Activated gamma-delta T cell treated with Interleukin-2 at 50 U/mL for 16 hours (primary cell): ENCODE measurements around the gene AKAP13.
"Not testable (repeated sequence)": the region's sequence is repeated elsewhere in the genome, so short reads cannot be mapped to it uniquely, and the experiment has no call there.

Experiments used
- DNase-seq: peaks from one replicate; pipeline ENCODE4 v3.0.0-alpha.2; 2020

The AKAP13 gene

GRCh38 chr15:85782064-85782463 is 401.7 kb downstream of the AKAP13 start:
- no peak for DNase-seq

- no peak for DNase-seq
Measured at GRCh38 chr15:85785887-85786780, 405.7 kb downstream of the AKAP13 start.

DNA sequence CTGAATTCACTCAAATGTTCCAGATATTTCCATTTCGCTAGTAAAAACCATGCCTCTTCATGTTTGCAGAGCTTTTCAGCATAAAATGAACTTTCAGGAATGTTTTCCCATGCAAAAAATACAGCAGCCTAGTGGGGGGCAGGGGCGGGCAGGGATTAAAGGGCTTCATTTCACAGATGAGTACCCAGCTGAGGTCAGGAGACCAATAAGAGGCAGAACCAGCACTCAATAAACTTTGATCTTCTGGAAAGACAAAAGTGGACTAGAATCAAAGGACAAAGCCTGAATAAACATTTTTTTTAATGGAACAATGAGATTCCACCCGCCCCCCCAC is 406.3 kb downstream of the AKAP13 start:
- no peak for DNase-seq

- no peak for DNase-seq
Measured at GRCh38 chr15:85788771-85789495, 408.5 kb downstream of the AKAP13 start.

GRCh38 chr15:85789496-85789875 is 409.1 kb downstream of the AKAP13 start:
- no peak for DNase-seq

DNA sequence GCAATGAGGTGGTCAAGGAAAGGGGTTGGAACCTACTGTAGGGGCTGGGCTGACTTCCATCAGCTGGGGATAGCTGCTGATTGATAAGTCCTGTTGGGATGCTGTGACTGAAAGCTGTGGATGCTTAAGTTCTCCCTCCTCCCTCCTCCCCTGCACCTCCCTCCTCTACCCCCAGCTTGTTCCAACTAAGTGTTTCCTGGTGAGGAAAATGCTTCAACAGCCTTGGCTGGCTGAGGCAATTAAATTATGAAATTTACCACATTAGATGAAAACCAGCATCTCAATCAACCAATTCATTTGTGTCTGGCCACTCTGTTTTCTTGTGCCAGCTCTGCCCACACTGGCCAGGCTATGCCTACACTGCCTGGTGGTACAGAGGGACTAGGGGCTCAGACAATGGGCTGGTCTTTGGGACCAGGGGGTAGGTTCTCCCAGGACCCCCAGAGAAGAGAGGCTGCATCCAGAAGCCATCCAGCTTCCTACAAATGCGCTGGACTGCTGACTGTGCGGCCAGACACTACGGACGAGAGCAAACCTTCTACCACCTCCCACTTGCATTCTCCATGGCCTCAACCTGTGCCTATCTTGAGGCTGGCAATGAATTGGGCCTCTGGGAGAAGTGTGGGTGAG is 411.8 kb downstream of the AKAP13 start:
- DNase-seq = no peak

GRCh38 chr15:85792912-85793590 is 412.6 kb downstream of the AKAP13 start:
- DNase-seq = no peak

DNA sequence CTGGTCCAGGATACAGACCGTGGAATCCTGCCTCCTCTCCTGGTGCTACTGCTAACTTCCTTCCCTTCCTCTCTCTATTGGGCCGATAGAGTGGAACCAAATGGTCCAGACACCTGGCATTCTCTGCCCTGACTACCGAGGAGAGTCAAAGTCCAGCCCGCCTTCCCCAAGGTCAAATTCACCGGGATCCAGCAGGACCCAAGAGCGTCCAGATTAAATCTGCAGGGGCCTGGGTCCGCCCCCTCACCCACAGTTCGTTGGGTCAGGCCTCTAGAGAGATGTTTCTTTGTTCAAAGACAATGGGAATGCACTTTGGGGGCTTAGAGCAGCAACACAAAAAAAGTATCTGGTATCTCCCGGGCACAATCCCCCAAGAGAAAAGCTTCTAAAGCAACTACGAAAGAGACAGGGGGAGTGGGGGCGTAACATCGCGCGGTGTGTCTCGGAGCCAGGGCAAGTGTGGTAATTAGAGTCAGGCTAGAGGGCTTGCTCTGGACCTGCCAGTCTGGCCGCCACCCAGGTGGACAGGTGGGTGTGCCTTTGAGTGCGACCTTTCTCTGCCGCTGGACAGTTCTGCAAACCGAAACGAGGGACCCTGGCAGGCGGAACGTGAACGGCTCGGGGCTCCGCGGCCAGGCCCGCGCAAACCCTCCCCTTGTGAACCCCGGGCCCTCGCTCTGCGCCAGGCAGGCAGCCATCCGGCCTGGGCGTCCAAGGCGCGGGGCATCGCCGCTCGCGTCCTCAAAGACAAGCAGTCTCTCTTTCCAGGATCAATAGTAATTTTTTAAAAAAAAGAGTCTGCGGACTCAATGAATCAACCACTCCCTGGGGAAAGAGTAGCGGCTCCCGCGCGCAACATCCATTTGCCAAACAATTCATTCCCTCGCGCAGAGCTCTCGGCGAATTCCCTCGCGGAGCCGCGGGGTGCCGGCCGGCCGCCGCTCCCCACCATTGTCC is 413.5 kb downstream of the AKAP13 start:
- DNase-seq = peak; percentile 27

- peak; percentile 90 for DNase-seq
Measured at GRCh38 chr15:85794598-85795336, 414.4 kb downstream of the AKAP13 start, which contains the start of gene KLHL25. Gene KLHL25 (minus strand): TSS chr15:85794925. CDS start chr15:85769810, 25,115 bp downstream.

- DNase-seq = no peak
Measured at GRCh38 chr15:85795337-85796305, 415.2 kb downstream of the AKAP13 start.

DNA sequence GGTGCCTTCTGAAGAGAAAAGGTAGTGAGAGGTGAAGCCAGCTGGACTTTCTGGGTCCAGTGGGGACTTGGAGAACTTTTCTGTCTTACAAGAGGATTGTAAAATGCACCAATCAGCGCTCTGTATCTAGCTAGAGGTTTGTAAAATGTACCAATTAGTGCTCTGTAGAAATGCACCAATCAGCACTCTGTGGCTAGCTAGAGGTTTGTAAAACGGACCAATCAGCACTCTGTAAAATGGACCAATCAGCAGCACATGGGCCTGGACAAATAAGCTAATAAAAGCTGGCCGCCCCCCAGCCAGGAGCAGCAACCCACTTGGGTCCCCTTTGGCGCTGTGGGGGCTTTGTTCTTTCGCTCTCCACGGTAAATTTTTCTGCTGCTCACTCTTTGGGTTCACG is 416.0 kb downstream of the AKAP13 start:
- DNase-seq = not testable (repeated sequence)
